Trophoblast cell (in vitro differentiated cells and primary cell): ENCODE measurements around the gene STARD10.
A peak's percentile ranks its signal among the peaks of the same experiment; 100 is the strongest.

Source experiments
- DNase-seq, 2 donors: peaks; one replicate each; pipeline ENCODE4 v3.0.0-alpha.2; 2016
- H2AFZ ChIP-seq: 2 replicates; pipeline ENCODE4 v1.6.1; 2013; ENCODE audit warnings: low read length, moderate library complexity, mild to moderate bottlenecking; ENCODE audit not compliant: insufficient read depth, poor library complexity
- H2AK5ac ChIP-seq: 2 replicates; pipeline ENCODE4 v1.6.1; 2013; ENCODE audit warnings: mild to moderate bottlenecking, low read length
- H2BK120ac ChIP-seq: 2 replicates; pipeline ENCODE4 v1.6.1; 2013; ENCODE audit warnings: low read length, mild to moderate bottlenecking, moderate library complexity; ENCODE audit not compliant: insufficient read depth, poor library complexity
- H2BK12ac ChIP-seq: 2 replicates; pipeline ENCODE4 v1.6.1; 2013; ENCODE audit warnings: mild to moderate bottlenecking, low read length, moderate library complexity
- H2BK5ac ChIP-seq: 2 replicates; pipeline ENCODE4 v1.6.1; 2013; ENCODE audit warnings: low read length, low read depth, moderate library complexity, mild to moderate bottlenecking; ENCODE audit not compliant: poor library complexity
- H3K14ac ChIP-seq: 2 replicates; pipeline ENCODE4 v1.6.1; 2013; ENCODE audit warnings: mild to moderate bottlenecking, low read length
- H3K18ac ChIP-seq: 2 replicates; pipeline ENCODE4 v1.6.1; 2013; ENCODE audit warnings: mild to moderate bottlenecking, low read length
- H3K23ac ChIP-seq: 2 replicates; pipeline ENCODE4 v1.6.1; 2013; ENCODE audit warnings: low read length
- H3K27ac ChIP-seq: 2 replicates; pipeline ENCODE4 v1.5.1; 2013; ENCODE audit warnings: low read depth, mild to moderate bottlenecking, inconsistent platforms, low read length, moderate library complexity
- H3K27me3 ChIP-seq: 2 replicates; pipeline ENCODE4 v1.6.1; 2013; ENCODE audit warnings: inconsistent platforms, mild to moderate bottlenecking, low read length, moderate library complexity; ENCODE audit not compliant: insufficient read depth
- H3K36me3 ChIP-seq, 2 experiments: 1 replicate in 1 of 2; 2 replicates in 1 of 2; pipeline ENCODE4 v1.6.1; 2013; ENCODE audit warnings: low read length in 2 of 2, mild to moderate bottlenecking in 2 of 2, moderate library complexity in 1 of 2; ENCODE audit not compliant: insufficient read depth in 2 of 2, control insufficient read depth in 1 of 2
- H3K4ac ChIP-seq: 2 replicates; pipeline ENCODE4 v1.6.1; 2013; ENCODE audit warnings: low read depth, mild to moderate bottlenecking, low read length, moderate library complexity
- H3K4me1 ChIP-seq, 2 experiments: 1 replicate in 1 of 2; 2 replicates in 1 of 2; pipeline ENCODE4 v1.6.1; 2013; ENCODE audit warnings: low read length in 2 of 2, mild to moderate bottlenecking in 2 of 2, moderate library complexity in 1 of 2; ENCODE audit not compliant: insufficient read depth in 2 of 2, control insufficient read depth in 1 of 2
- H3K4me2 ChIP-seq: 2 replicates; pipeline ENCODE4 v1.6.1; 2013; ENCODE audit warnings: inconsistent platforms, mild to moderate bottlenecking, low read length, moderate library complexity
- H3K4me3 ChIP-seq: 2 replicates; pipeline ENCODE4 v1.5.1; 2013; ENCODE audit warnings: mild to moderate bottlenecking, low read depth, low read length, inconsistent platforms
- H3K79me1 ChIP-seq: one replicate; pipeline ENCODE4 v1.6.1; 2013; ENCODE audit warnings: low read length
- H3K79me2 ChIP-seq: 2 replicates; pipeline ENCODE4 v1.6.1; 2013; ENCODE audit warnings: low read length, mild to moderate bottlenecking; ENCODE audit not compliant: control insufficient read depth, insufficient read depth, poor library complexity
- H3K9ac ChIP-seq: 2 replicates; pipeline ENCODE4 v1.6.1; 2013; ENCODE audit warnings: mild to moderate bottlenecking, low read length
- H3K9me3 ChIP-seq: 2 replicates; pipeline ENCODE4 v1.6.1; 2013; ENCODE audit warnings: low read depth, mild to moderate bottlenecking, control low read depth, inconsistent platforms, low read length; ENCODE audit not compliant: insufficient read depth
- H4K12ac ChIP-seq: 2 replicates; pipeline ENCODE4 v1.6.1; 2013; ENCODE audit warnings: low read depth, mild to moderate bottlenecking, low read length, moderate library complexity
- H4K8ac ChIP-seq: 2 replicates; pipeline ENCODE4 v1.6.1; 2013; ENCODE audit warnings: low read depth, mild to moderate bottlenecking, low read length, moderate library complexity
- H4K91ac ChIP-seq: one replicate; pipeline ENCODE4 v1.6.1; 2013; ENCODE audit warnings: low read depth, mild to moderate bottlenecking, low read length, moderate library complexity
- WGBS: extraction: QIAGEN DNeasy Blood & Tissue Kit; methylation state at CpG from one replicate; pipeline ENCODE4 v1.1.7; 2013; ENCODE audit warnings: missing lambda C conversion rate; ENCODE audit not compliant: insufficient read length, insufficient coverage; ENCODE audit errors: extremely low coverage; 5-methylcytosine and 5-hydroxymethylcytosine counted together

The STARD10 gene

DNA sequence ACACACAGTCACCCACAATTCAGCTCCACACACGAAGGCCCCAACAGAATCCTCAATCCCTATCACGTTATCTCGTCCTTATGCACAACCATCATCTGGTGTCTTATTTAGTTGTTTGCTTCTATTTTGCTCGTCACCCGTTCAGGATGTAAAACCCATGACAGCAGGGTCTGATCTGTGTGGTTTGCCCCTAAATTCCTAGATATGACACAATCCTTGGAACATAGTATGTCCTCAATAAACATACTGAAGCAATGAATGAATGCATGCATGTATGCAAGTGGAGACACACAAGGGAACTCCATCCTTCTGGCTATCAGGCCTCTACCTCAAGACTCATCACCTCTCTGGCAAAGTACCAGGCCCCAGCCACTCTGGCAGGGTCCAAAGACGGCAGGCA, 20.2 kb downstream of the STARD10 start:
- no peak for DNase-seq
- H3K18ac ChIP-seq, result no peak overlapping the region
- H4K8ac ChIP-seq, result no peak overlapping the region
- H2BK120ac ChIP-seq, result no peak overlapping the region
- H3K14ac ChIP-seq, result no peak overlapping the region
- no peak overlapping the region for H3K9ac ChIP-seq
- H3K23ac ChIP-seq, result no peak overlapping the region
- no CpG with 5 or more reads among the region's 6 CpGs for WGBS
- no peak overlapping the region for H3K4ac ChIP-seq
- H4K91ac ChIP-seq, result peak overlapping the region; percentile 20
- no peaks in the 10 kb centered on the region for H3K27me3 ChIP-seq
- H3K79me2 ChIP-seq, result peaks cover 2% of the 10 kb centered on the region
- H2BK5ac ChIP-seq, result no peak overlapping the region
- no peak overlapping the region for H3K4me3 ChIP-seq
- no peaks in the 10 kb centered on the region for H3K9me3 ChIP-seq
- H2BK12ac ChIP-seq, result no peak overlapping the region
- peaks cover 28% of the 10 kb centered on the region for H3K79me1 ChIP-seq
- no peak overlapping the region for H4K12ac ChIP-seq
- no peak overlapping the region for H3K27ac ChIP-seq
- H3K4me1 ChIP-seq, result peaks cover 68 to 72% of the 10 kb centered on the region in 2 experiments
- no peak overlapping the region for H2AK5ac ChIP-seq
- H2AFZ ChIP-seq, result no peak overlapping the region
- no peak overlapping the region for H3K4me2 ChIP-seq
- peaks cover 8 to 10% of the 10 kb centered on the region in 2 experiments for H3K36me3 ChIP-seq

GRCh38 chr11:72773291-72773690, 20.6 kb downstream of the STARD10 start:
- Histone ChIP-seq H3K27ac (peak overlapping the region; percentile 16), H3K4me1 (peaks cover 64 to 69% of the 10 kb centered on the region in 2 experiments), H4K8ac (no peak overlapping the region), H3K27me3 (no peaks in the 10 kb centered on the region), H3K9me3 (no peaks in the 10 kb centered on the region), H2BK12ac (no peak overlapping the region), H3K9ac (no peak overlapping the region), H3K36me3 (peaks cover 5 to 7% of the 10 kb centered on the region in 2 experiments), H3K79me2 (peaks cover 2% of the 10 kb centered on the region), H3K23ac (no peak overlapping the region), H3K18ac (no peak overlapping the region), H3K4ac (no peak overlapping the region), H2AK5ac (no peak overlapping the region), H3K4me3 (no peak overlapping the region), H3K14ac (no peak overlapping the region), H4K12ac (no peak overlapping the region), H2BK5ac (no peak overlapping the region), H2BK120ac (no peak overlapping the region), H4K91ac (no peak overlapping the region), H3K4me2 (peak overlapping the region; percentile 27), H3K79me1 (peaks cover 24% of the 10 kb centered on the region), H2AFZ (no peak overlapping the region)
- no CpG with 5 or more reads among the region's 5 CpGs for WGBS
- DNase-seq, result peak; percentile 48 to 56

GRCh38 chr11:72772059-72772458, 21.8 kb downstream of the STARD10 start:
- no peaks in the 10 kb centered on the region for H3K9me3 ChIP-seq
- peaks cover 5 to 10% of the 10 kb centered on the region in 2 experiments for H3K36me3 ChIP-seq
- H4K91ac ChIP-seq, result peak overlapping the region; percentile 38
- H2AK5ac ChIP-seq, result peak overlapping the region; percentile 3
- no peak overlapping the region for H2AFZ ChIP-seq
- peak overlapping the region; percentile 28 for H2BK12ac ChIP-seq
- no peak overlapping the region for H4K12ac ChIP-seq
- no peak overlapping the region for H3K4me2 ChIP-seq
- no peak overlapping the region for H2BK5ac ChIP-seq
- peak overlapping the region; percentile 12 for H3K14ac ChIP-seq
- H3K9ac ChIP-seq, result no peak overlapping the region
- H3K4me1 ChIP-seq, result peaks cover 52 to 56% of the 10 kb centered on the region in 2 experiments
- H3K23ac ChIP-seq, result no peak overlapping the region
- H3K4ac ChIP-seq, result peak overlapping the region; percentile 16
- no peak overlapping the region for H2BK120ac ChIP-seq
- H3K4me3 ChIP-seq, result no peak overlapping the region
- WGBS, result no CpG with 5 or more reads among the region's 12 CpGs
- H3K79me1 ChIP-seq, result peaks cover 17% of the 10 kb centered on the region
- peaks cover 2% of the 10 kb centered on the region for H3K79me2 ChIP-seq
- peak overlapping the region; percentile 3 for H4K8ac ChIP-seq
- DNase-seq, result no peak
- peak overlapping the region; percentile 3 for H3K18ac ChIP-seq
- no peaks in the 10 kb centered on the region for H3K27me3 ChIP-seq
- no peak overlapping the region for H3K27ac ChIP-seq

DNA sequence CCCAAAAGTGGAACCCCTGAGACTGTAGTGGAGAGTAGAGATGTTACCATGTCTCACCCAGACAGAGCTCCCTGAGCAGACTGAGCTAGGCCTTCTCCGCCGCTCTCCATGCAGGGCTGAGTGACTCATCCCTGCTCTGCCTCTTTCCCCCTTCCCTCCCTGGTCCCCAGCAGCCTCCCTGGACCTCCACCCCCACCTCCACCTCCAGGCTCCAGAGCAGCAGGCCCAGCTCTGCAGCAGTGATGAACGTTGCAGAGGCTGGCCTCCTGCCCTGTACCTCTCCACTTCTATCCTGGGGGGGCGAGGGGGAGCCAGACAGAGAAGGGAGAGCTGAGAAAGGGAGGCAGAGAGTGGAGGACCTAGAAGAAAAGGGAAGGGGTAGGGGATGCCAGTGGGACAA, 22.3 kb downstream of the STARD10 start:
- WGBS, result no CpG with 5 or more reads among the region's 4 CpGs
- Histone ChIP-seq H2AFZ (no peak overlapping the region), H2AK5ac (no peak overlapping the region), H3K4ac (no peak overlapping the region), H3K4me2 (no peak overlapping the region), H2BK12ac (no peak overlapping the region), H3K4me3 (no peak overlapping the region), H4K91ac (peak overlapping the region; percentile 11), H4K12ac (no peak overlapping the region), H3K23ac (no peak overlapping the region), H3K9me3 (no peaks in the 10 kb centered on the region), H3K18ac (no peak overlapping the region), H3K27me3 (no peaks in the 10 kb centered on the region), H4K8ac (no peak overlapping the region), H3K79me1 (peaks cover 15% of the 10 kb centered on the region), H3K79me2 (peaks cover 2% of the 10 kb centered on the region), H3K9ac (no peak overlapping the region), H3K36me3 (peaks cover 5 to 10% of the 10 kb centered on the region in 2 experiments), H3K14ac (no peak overlapping the region), H3K27ac (no peak overlapping the region), H2BK5ac (no peak overlapping the region), H2BK120ac (no peak overlapping the region), H3K4me1 (peaks cover 46 to 51% of the 10 kb centered on the region in 2 experiments)
- no peak for DNase-seq
